RCC 7860 (cell line): ENCODE results near the gene RNF5.
"Not testable (repeated sequence)": the region's sequence is repeated elsewhere in the genome, so short reads cannot be mapped to it uniquely, and the experiment has no call there.

Source experiments
- DNase-seq: peaks from one replicate; pipeline ENCODE4 v3.0.0-alpha.2; 2015; ENCODE audit warnings: low spot score
- FAIRE-seq: peaks from 2 replicates; lab custom pipeline; 2012; peaks lifted over from hg19 to GRCh38; lab: Jason Lieb, UNC

Gene RNF5

GRCh38 chr6:32203426-32204267, 25.4 kb downstream of the RNF5 start:
- no peak for FAIRE-seq
- no peak for DNase-seq

GRCh38 chr6:32204268-32204715, 26.1 kb downstream of the RNF5 start:
- DNase-seq, result no peak
- no peak for FAIRE-seq

DNA sequence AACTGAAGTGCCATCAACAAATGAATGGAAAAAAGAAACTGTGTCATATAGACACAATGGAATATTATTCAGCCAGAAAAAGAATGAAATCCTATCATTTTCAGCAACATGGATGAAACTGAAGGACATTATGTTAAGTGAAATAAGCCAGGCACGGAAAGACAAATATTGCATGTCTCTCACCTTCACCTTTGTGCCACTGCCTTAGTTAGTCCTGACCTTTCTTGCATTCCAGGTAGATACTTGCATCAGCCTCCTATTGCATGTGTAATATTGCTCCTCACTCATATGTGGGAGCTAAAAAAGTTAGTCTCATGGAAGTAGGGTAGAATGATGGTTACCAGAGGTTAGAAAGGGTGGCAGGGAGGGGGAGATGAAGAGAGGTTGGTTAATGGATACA, 30.8 kb downstream of the RNF5 start:
- FAIRE-seq, result no peak

GRCh38 chr6:32210191-32210601, 32.0 kb downstream of the RNF5 start:
- no peak for FAIRE-seq
- DNase-seq, result no peak

More for the DNA sequence above, 30.8 kb downstream of the RNF5 start:
- DNase-seq, result no peak

- DNase-seq, FAIRE-seq: not testable (repeated sequence)
Measured at GRCh38 chr6:32211432-32211831, 33.2 kb downstream of the RNF5 start.

- DNase-seq (no peak), FAIRE-seq (no peak)
Measured at GRCh38 chr6:32212076-32212760, 34.0 kb downstream of the RNF5 start.

DNA sequence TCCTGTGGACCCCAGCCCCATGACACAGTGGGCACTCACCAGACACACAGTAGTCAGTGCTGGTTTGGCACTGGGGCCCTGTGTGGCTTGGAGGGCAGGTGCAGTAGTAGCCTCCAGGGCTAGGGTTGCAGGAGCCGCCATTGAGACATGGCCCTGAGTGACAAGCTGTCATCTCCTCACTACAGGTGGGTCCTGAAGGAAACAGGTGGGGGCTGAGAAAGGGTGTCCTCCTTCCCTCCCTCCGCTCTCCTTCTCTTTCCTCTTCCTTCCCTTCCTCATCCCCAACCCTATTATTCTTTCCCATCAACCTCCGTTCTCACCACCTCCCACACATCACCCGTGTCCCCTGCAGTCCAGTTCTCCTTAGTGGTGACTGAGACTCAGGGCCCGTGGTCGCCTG, 35.4 kb downstream of the RNF5 start:
- FAIRE-seq (no peak), DNase-seq (no peak)

DNA sequence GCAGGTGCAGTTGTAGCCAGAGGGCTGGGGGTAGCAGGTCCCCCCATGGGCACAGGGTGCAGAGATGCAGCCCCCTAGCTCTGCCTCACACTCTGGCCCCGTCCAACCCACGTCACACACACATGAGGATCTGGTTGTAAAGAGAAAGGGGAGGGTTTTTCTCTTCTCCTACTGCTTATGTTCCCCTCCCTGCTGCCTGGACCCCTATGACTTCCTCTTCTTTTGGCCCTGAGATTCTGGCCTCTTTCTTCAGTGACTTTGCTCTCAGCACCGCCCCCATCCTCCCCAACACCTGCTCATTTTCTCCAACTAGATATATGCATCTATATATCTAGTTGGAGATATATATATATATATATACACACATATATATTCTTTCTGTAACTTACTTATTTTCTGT, 35.9 kb downstream of the RNF5 start:
- no peak for FAIRE-seq
- DNase-seq, result no peak

DNA sequence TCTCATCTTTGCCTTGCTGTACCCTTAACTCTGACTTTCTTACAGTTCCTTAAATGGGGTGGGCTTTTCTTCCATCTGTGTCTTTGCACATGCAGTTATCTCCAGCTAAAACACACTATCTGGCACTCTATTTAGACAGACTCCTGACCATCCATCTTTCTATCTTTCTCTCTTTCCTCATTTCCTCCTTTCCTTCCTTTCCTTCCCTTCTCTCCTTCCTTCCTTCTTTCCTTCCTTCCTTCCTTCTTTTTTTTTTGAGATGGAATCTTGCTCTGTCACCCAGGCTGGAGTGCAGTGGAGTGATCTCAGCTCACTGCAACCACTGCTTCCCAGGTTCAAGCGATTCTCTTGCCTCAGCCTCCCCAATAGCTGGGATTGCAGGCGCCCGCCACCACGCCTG, 37.4 kb downstream of the RNF5 start:
- DNase-seq (no peak), FAIRE-seq (no peak)

GRCh38 chr6:32216285-32216684, 38.1 kb downstream of the RNF5 start:
- no peak for FAIRE-seq
- no peak for DNase-seq

- no peak for DNase-seq
Measured at GRCh38 chr6:32216998-32217397, 38.8 kb downstream of the RNF5 start.

DNA sequence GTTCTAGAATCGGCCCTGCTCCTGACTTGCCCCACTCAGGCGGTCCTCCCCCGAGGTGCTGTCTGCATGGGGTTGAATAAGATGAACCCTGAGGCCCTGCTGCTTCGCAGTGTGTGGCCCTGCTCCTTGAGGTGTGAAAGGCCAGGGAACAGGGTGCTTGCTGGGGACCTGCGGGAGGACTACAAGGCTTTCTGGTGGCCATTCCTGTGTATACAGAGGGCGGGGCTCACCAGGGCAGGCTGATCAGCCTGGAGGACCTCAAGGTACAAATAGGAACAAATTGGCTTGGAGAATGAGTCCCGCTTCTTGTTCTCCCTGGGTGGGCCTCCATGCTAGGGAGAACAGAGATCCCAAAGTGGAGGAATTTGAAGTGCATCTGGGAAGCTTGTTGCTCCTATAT, 40.0 kb downstream of the RNF5 start:
- no peak for FAIRE-seq
- DNase-seq, result no peak

More at GRCh38 chr6:32216998-32217397, 38.8 kb downstream of the RNF5 start:
- no peak for FAIRE-seq

GRCh38 chr6:32220021-32220420, 41.8 kb downstream of the RNF5 start:
- DNase-seq (no peak), FAIRE-seq (no peak)

GRCh38 chr6:32222333-32223230, 44.4 kb downstream of the RNF5 start:
- no peak for DNase-seq

GRCh38 chr6:32223258-32224235, 45.3 kb downstream of the RNF5 start, which contains the start of gene NOTCH4:
NOTCH4 (minus strand) TSS chr6:32224067; CDS start chr6:32223928, 139 bp downstream.
- no peak for FAIRE-seq
- DNase-seq, result no peak

More at GRCh38 chr6:32222333-32223230, 44.4 kb downstream of the RNF5 start:
- FAIRE-seq, result no peak

- FAIRE-seq (no peak), DNase-seq (no peak)
Measured at GRCh38 chr6:32224696-32225095, 46.5 kb downstream of the RNF5 start.

- FAIRE-seq, result no peak
- no peak for DNase-seq
Measured at GRCh38 chr6:32226434-32226833, 48.2 kb downstream of the RNF5 start.
